Right hindlimb (tissue), 1 donor: ENCODE results near the gene OR6N1.

Source experiments
- DNase-seq: peaks from one replicate; pipeline ENCODE4 v3.0.0-alpha.2; 2018

Gene OR6N1

GRCh38 chr1:158735848-158736247 lies 36.1 kb downstream of the OR6N1 start:
- no peak for DNase-seq

GRCh38 chr1:158732524-158732923 lies 39.5 kb downstream of the OR6N1 start:
- no peak for DNase-seq

GRCh38 chr1:158731707-158732106 lies 40.3 kb downstream of the OR6N1 start:
- DNase-seq, result no peak

- DNase-seq, result no peak
Observed at GRCh38 chr1:158730453-158730852, 41.5 kb downstream of the OR6N1 start.

DNA sequence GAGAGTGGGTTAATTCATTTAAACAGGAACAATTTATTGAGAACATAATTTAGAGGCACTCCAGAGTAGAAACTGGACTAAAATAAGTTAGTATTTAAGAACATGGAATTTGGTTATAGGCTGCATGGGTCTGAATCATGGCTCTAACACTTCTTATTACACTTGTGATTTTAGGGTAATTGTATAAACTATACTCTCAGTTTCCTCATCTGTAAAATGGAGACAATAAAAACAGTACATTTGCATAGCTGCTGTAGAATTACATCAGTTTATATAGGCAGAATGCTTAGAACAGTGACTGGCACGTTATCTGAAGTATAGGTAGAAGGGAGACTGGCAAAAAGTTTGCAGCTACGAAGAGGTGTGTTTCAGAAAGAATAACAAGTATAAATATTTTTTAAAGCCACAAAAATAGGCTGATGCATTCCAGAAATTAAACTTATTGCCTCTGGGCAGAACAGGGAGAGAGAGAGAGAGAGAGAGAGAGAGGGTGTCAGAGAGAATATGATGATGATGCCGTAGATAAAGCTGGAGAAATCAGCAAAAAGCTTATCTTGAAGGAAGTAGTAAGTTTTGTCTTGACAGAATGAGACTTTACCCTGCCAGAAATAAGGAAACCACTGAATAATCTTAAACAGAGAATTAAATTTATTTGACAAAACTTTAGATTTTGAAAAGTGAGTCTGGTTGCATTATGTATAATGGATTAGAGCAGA lies 43.3 kb downstream of the OR6N1 start:
- DNase-seq, result no peak

DNA sequence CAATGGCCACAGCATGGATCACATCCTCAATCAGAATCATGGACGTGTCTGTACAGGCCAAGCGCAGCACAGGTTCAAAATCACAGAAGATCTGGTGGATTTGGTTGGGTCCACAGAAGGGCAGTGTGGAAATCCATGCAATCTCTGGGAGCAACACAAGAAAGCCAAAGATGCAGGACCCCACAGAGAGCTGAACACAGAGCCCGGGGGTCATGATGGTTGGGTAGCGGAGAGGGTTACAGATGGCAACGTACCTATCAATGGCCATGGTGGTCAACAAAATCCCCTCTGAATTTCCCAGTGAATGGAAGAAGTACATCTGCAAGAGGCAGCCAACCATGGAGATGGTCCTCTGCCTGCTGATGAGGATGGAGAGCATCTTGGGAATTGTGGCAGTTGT lies 47.6 kb downstream of the OR6N1 start:
- no peak for DNase-seq

DNA sequence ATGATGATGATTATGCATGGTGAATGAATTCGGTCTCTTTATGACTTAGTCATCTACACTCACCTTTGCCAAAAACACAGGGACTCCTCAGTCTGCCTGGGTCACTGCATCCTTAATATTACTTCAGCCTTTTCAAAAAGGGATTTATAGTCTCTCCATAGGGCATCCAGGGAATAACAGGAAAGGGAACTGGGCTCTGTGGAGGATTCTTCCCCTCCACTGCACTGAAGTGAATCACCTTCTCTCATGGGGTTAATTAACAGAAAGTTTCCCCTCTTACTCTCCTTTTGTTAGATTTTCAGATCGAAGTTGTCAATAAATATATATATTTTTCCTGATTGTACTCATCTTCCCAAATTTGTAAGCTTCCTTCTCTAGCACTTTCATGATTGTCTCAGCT lies 51.4 kb downstream of the OR6N1 start, which contains the start of gene OR6K3:
TSS of gene OR6K3 (minus strand) at position 101 of the 400 bp plus-strand sequence. CDS start 2,605 bp downstream, outside the sequence.
- DNase-seq, result no peak

- no peak for DNase-seq
Observed at GRCh38 chr1:158719664-158720063, 52.3 kb downstream of the OR6N1 start.

- DNase-seq, result no peak
Observed at GRCh38 chr1:158717344-158717743, 54.7 kb downstream of the OR6N1 start.

DNA sequence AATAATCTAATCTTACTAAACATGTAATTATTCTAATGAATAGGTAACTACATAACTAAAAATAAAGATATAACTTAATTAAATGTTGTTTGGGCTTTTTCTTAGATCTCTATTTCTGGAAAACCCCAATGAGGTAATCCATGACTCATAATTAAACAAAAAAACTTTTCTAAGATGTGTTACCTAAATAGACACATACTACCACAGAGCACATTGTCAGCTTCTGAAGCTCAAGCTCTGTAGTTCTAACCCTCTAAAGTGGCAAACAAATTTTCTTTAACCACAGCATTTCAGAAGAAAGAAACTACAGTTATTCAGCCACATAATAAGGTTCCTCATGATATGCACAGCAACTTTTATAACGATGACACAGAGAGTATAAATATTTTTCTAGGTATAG lies 55.7 kb downstream of the OR6N1 start:
- DNase-seq, result no peak

DNA sequence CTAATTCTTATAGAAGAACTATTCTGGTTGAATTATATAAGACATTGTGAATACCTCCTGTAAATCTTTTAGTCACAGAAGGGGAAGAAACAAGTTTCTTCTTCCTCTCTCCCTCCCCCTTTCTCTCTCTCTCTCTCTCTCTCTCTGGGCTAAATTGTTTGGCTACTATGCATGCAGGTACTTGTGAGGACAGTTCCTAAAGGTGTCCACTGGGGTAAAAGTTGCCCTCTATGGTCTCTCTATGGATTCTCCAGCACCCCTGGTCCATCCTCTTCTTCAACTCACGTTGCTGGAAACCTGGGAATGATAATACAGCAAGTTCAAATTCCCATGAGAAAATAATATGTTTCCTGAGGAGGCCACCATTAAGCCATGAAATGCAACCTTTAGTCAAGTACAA lies 57.2 kb downstream of the OR6N1 start:
- DNase-seq, result no peak
